A549 (cell line): Measurements from ENCODE around the gene TPM2.
A peak's percentile ranks its signal among the peaks of the same experiment; 100 is the strongest.

ENCODE experiments used
- EP300 ChIP-seq, 2 experiments: fragments of >200 bp; sonication (Bioruptor Twin); formaldehyde crosslinking; IDR thresholded peaks; 2 replicates in 1 of 2; 3 replicates in 1 of 2; pipeline ENCODE4 v1.6.1; 2016 to 2017
- NR3C1 ChIP-seq: fragments of >200 bp; sonication (Bioruptor Twin); formaldehyde crosslinking; IDR thresholded peaks from 3 replicates; pipeline ENCODE4 v1.6.1; 2017
- POLR2A ChIP-seq: IDR thresholded peaks from 2 replicates; pipeline ENCODE4 v1.6.1; 2012; ENCODE audit warnings: mild to moderate bottlenecking, low read length
- TF ChIP-seq, protein P1 (sequence below): IDR thresholded peaks from 2 replicates; pipeline ENCODE4 v1.6.1; 2012
- TF ChIP-seq, protein P2 (sequence below): fragments of >200 bp; sonication (Bioruptor Twin); formaldehyde crosslinking; IDR thresholded peaks from 3 replicates; pipeline ENCODE4 v1.5.1; 2016

DNA sequence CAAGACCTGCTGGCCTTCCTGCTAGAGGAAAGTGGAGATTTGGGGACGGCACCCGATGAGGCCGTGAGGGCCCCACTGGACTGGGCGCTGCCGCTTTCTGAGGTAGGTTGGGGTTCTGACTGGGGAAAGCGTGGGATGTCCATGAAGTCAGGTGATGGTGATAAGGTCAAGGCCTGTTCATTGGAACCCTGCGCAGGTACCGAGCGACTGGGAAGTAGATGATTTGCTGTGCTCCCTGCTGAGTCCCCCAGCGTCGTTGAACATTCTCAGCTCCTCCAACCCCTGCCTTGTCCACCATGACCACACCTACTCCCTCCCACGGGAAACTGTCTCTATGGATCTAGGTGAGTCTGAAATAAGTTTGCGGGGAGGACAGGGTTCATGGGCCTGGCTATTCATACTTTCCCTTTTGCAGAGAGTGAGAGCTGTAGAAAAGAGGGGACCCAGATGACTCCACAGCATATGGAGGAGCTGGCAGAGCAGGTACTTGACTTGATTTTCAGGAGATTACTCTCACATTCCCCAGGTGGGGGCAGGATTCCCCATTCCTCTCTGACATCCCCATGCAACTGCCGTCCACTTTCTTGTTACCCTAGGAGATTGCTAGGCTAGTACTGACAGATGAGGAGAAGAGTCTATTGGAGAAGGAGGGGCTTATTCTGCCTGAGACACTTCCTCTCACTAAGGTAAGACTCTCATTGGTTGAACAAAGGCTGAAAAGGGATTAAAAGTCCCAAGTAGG, 43.2 kb upstream of the TPM2 start:
- no peak for TF ChIP-seq POLR2A
- no peak for TF ChIP-seq EP300 (IDR thresholded peaks at IDR 0.05)
- TF ChIP-seq, protein P1, sequence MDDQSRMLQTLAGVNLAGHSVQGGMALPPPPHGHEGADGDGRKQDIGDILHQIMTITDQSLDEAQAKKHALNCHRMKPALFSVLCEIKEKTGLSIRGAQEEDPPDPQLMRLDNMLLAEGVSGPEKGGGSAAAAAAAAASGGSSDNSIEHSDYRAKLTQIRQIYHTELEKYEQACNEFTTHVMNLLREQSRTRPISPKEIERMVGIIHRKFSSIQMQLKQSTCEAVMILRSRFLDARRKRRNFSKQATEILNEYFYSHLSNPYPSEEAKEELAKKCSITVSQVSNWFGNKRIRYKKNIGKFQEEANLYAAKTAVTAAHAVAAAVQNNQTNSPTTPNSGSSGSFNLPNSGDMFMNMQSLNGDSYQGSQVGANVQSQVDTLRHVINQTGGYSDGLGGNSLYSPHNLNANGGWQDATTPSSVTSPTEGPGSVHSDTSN, result no peak
- no peak for TF ChIP-seq NR3C1
- TF ChIP-seq, protein P2, sequence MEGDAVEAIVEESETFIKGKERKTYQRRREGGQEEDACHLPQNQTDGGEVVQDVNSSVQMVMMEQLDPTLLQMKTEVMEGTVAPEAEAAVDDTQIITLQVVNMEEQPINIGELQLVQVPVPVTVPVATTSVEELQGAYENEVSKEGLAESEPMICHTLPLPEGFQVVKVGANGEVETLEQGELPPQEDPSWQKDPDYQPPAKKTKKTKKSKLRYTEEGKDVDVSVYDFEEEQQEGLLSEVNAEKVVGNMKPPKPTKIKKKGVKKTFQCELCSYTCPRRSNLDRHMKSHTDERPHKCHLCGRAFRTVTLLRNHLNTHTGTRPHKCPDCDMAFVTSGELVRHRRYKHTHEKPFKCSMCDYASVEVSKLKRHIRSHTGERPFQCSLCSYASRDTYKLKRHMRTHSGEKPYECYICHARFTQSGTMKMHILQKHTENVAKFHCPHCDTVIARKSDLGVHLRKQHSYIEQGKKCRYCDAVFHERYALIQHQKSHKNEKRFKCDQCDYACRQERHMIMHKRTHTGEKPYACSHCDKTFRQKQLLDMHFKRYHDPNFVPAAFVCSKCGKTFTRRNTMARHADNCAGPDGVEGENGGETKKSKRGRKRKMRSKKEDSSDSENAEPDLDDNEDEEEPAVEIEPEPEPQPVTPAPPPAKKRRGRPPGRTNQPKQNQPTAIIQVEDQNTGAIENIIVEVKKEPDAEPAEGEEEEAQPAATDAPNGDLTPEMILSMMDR, result peak; percentile 36; the same call in 1 of the 3 replicates
